Kidney tubule cell (primary cell): ENCODE data around the gene NRXN3.
A peak's percentile ranks its signal among the peaks of the same experiment; 100 is the strongest.

ENCODE experiments used
- DNase-seq: peaks from one replicate; pipeline ENCODE4 v3.0.0-alpha.2; 2018; ENCODE audit warnings: low spot score

The NRXN3 gene

GRCh38 chr14:79356040-79356439, 1185.9 kb downstream of the NRXN3 start:
- no peak for DNase-seq

- DNase-seq: no peak
Observed at GRCh38 chr14:79357307-79357706, 1187.1 kb downstream of the NRXN3 start.

- DNase-seq: no peak
Observed at GRCh38 chr14:79363291-79363690, 1193.1 kb downstream of the NRXN3 start.

- peak; percentile 66 for DNase-seq
Observed at GRCh38 chr14:79369359-79370332, 1199.5 kb downstream of the NRXN3 start.

GRCh38 chr14:79370969-79371368, 1200.8 kb downstream of the NRXN3 start:
- DNase-seq: no peak

GRCh38 chr14:79373451-79373850, 1203.3 kb downstream of the NRXN3 start:
- DNase-seq: no peak

- DNase-seq: peak; percentile 28
Observed at GRCh38 chr14:79375356-79375755, 1205.2 kb downstream of the NRXN3 start.

- no peak for DNase-seq
Observed at GRCh38 chr14:79376557-79376956, 1206.4 kb downstream of the NRXN3 start.

- DNase-seq: no peak
Observed at GRCh38 chr14:79378020-79378419, 1207.8 kb downstream of the NRXN3 start.

- DNase-seq: no peak
Observed at GRCh38 chr14:79379266-79379665, 1209.1 kb downstream of the NRXN3 start.

- no peak for DNase-seq
Observed at GRCh38 chr14:79383031-79383430, 1212.9 kb downstream of the NRXN3 start.

- no peak for DNase-seq
Observed at GRCh38 chr14:79383475-79383874, 1213.3 kb downstream of the NRXN3 start.

- DNase-seq: no peak
Observed at GRCh38 chr14:79395061-79395460, 1224.9 kb downstream of the NRXN3 start.

- no peak for DNase-seq
Observed at GRCh38 chr14:79404874-79405511, 1234.8 kb downstream of the NRXN3 start.

GRCh38 chr14:79405512-79405910, 1235.3 kb downstream of the NRXN3 start:
- no peak for DNase-seq

- DNase-seq: peak; percentile 17
Observed at GRCh38 chr14:79407572-79407971, 1237.4 kb downstream of the NRXN3 start.

- no peak for DNase-seq
Observed at GRCh38 chr14:79408696-79409095, 1238.5 kb downstream of the NRXN3 start.

- DNase-seq: no peak
Observed at GRCh38 chr14:79411403-79412174, 1241.4 kb downstream of the NRXN3 start.

GRCh38 chr14:79412822-79413221, 1242.6 kb downstream of the NRXN3 start:
- no peak for DNase-seq

- DNase-seq: no peak
Observed at GRCh38 chr14:79413734-79414428, 1243.7 kb downstream of the NRXN3 start.

GRCh38 chr14:79415726-79416125, 1245.6 kb downstream of the NRXN3 start:
- peak; percentile 36 for DNase-seq

GRCh38 chr14:79417961-79418360, 1247.8 kb downstream of the NRXN3 start:
- DNase-seq: no peak
